ENCODE data around the gene MYO9B.
A peak's percentile ranks its signal among the peaks of the same experiment; 100 is the strongest.

The MYO9B gene

GRCh38 chr19:17036640-17037039, 38.9 kb upstream of the MYO9B start:
- no peak for DNase-seq (ENCODE audit: low read depth)
- TF ChIP-seq, protein P1, sequence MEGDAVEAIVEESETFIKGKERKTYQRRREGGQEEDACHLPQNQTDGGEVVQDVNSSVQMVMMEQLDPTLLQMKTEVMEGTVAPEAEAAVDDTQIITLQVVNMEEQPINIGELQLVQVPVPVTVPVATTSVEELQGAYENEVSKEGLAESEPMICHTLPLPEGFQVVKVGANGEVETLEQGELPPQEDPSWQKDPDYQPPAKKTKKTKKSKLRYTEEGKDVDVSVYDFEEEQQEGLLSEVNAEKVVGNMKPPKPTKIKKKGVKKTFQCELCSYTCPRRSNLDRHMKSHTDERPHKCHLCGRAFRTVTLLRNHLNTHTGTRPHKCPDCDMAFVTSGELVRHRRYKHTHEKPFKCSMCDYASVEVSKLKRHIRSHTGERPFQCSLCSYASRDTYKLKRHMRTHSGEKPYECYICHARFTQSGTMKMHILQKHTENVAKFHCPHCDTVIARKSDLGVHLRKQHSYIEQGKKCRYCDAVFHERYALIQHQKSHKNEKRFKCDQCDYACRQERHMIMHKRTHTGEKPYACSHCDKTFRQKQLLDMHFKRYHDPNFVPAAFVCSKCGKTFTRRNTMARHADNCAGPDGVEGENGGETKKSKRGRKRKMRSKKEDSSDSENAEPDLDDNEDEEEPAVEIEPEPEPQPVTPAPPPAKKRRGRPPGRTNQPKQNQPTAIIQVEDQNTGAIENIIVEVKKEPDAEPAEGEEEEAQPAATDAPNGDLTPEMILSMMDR (conservative IDR thresholded peaks at IDR 0.05; ENCODE audit: low read length) = no peak
- no peak overlapping the region for H3K4me3 ChIP-seq (ENCODE audit: low read length)

DNA sequence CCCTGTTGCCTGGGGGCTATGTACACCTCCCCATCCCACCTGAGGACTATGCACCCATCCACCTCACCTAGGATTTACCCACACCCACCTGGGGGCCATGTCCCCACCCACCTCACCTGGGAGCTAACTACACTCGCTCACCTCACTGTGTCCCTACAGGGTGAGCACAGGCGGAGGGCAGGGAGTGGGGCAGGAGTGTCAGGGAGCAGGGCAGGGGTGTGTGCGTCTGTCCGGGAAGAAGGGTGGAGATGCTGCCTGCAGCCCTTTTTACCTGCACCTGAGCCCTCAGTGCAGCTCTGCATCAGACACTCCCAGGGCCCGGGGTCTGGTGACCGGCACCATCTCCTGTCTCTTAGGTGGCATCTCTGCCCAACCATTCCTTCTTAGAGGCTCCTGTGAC, 38.4 kb upstream of the MYO9B start:
- TF ChIP-seq, protein P1 (conservative IDR thresholded peaks at IDR 0.05; ENCODE audit: low read length) = no peak
- no peak overlapping the region for H3K4me3 ChIP-seq (ENCODE audit: low read length)
- DNase-seq (ENCODE audit: low read depth) = no peak

- TF ChIP-seq, protein P1 (conservative IDR thresholded peaks at IDR 0.05; ENCODE audit: low read length) = no peak
- DNase-seq (ENCODE audit: low read depth) = no peak
- H3K4me3 ChIP-seq (ENCODE audit: low read length) = no peak overlapping the region
Measured at GRCh38 chr19:17037966-17038500, 37.5 kb upstream of the MYO9B start.

DNA sequence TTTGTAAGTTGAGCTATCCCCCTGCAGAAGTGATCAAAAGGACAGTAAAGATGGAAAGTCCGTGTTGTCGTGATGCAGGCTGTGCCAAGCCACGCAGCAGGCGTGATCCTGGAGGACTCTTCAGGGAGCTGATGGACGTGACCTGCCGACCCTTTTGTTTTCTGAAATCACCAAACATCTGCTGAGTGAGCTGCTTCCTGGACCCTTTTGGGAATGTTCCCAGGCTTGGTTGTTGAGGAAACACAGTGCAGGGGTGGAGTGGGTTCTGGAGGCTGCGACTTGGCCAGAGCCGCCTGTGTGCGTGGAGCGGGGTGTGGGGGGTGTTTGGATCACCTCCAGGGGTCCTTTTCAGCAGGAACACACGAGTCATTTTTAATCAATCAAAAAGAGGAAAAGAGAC, 33.6 kb upstream of the MYO9B start:
- no peak overlapping the region for H3K4me3 ChIP-seq (ENCODE audit: low read length)
- TF ChIP-seq, protein P1 (conservative IDR thresholded peaks at IDR 0.05; ENCODE audit: low read length) = no peak
- DNase-seq (ENCODE audit: low read depth) = peak; percentile 8

- no peak for DNase-seq (ENCODE audit: low read depth)
- TF ChIP-seq, protein P1 (conservative IDR thresholded peaks at IDR 0.05; ENCODE audit: low read length) = no peak
- no peak overlapping the region for H3K4me3 ChIP-seq (ENCODE audit: low read length)
Measured at GRCh38 chr19:17043744-17044143, 31.8 kb upstream of the MYO9B start.

DNA sequence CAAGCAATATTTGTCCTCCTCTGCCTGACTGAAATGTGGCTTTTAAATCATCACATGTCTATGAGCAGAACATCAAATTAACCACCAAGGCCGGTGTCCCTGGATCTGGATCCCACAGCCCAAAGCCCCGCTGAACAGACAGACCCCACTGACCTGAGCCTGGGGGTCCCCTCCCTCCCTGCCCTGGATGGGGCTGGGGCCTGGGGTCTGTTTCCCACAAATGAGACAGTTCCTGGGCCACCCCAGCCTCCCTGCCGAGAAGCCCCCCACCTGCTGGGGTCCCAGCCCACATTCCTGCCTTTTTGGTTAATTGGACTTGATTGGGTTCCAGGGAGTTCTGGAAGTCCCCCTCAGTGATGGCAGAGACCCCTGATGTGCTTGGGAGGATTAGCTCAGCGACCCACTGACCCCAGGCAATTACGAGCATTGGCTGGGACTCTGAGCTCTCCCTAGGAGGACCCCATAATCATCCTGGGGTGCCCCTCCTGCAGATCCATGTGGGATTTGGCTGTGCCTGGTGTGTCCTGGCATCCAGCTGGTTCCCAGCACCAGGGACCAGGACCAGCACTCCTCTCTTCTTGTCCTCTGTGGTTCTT, 29.6 kb upstream of the MYO9B start:
- TF ChIP-seq, protein P1 (conservative IDR thresholded peaks at IDR 0.05; ENCODE audit: low read length) = no peak
- no peak overlapping the region for H3K4me3 ChIP-seq (ENCODE audit: low read length)
- no peak for DNase-seq (ENCODE audit: low read depth)

- H3K4me3 ChIP-seq (ENCODE audit: low read length) = no peak overlapping the region
- TF ChIP-seq, protein P1 (conservative IDR thresholded peaks at IDR 0.05; ENCODE audit: low read length) = no peak
- no peak for DNase-seq (ENCODE audit: low read depth)
Measured at GRCh38 chr19:17048885-17049453, 26.6 kb upstream of the MYO9B start.

Measured in AG10803 (cell line).